HepG2 (cell line): ENCODE data around the gene PIGN. TPM values are rescaled to one million over a fixed set of nuclear protein-coding genes. Genes with fewer than 3 reads are reported as not detected.

Experiments
- ATAC-seq: fragments of 200-7000 bp; cut with Tn5 transposase; 3 replicates; pipeline ENCODE4 v1.9.1; 2020; ENCODE audit warnings: mild to moderate bottlenecking, moderate library complexity
- BruUV-seq: library from RNA; stranded (reverse); fragments of 400-500 nt; replicated peaks from 2 replicates; lab custom pipeline; 2021; lab: Mats Ljungman, UMichigan
- CTCF ChIA-PET: fragments of 300-600 bp; formaldehyde crosslinking; extraction: SDS; loops from one replicate; lab custom pipeline; 2021; ENCODE audit warnings: low total read pairs, inconsistent platforms, low intra/inter-chr PET ratio; lab: Yijun Ruan, JAX
- POLR2A ChIA-PET: fragments of 350-600 bp; sonication (Branson Sonifier 250); formaldehyde crosslinking; loops from one replicate; lab custom pipeline; 2020; ENCODE audit warnings: antibody characterized with exemption, inconsistent platforms; lab: Yijun Ruan, JAX
- DNase-seq: peaks from one replicate; pipeline ENCODE4 v3.0.0-alpha.2; 2015; ENCODE audit warnings: low spot score
- FAIRE-seq: peaks from 3 replicates; lab custom pipeline; 2011; peaks lifted over from hg19 to GRCh38; lab: Jason Lieb, UNC
- H2AFZ ChIP-seq: one replicate; pipeline ENCODE4 v1.6.1; 2011; ENCODE audit warnings: low read length, inconsistent platforms
- H3K27ac ChIP-seq: fragments of 300-600 bp; 3 replicates; pipeline ENCODE4 v1.8.0; 2011; ENCODE audit warnings: mixed run types, mild to moderate bottlenecking, mixed read lengths, low read length, inconsistent platforms; ENCODE audit not compliant: insufficient read depth; ENCODE audit errors: extremely low read length
- H3K27me3 ChIP-seq, 2 experiments: fragments of 200-600 bp in 1 of 2; 2 replicates in 1 of 2; 3 replicates in 1 of 2; pipeline versions ENCODE4 v1.6.0 to v1.8.0; 2011; ENCODE audit warnings: low read length in 2 of 2, mild to moderate bottlenecking in 2 of 2, moderate library complexity in 2 of 2, inconsistent platforms in 1 of 2; ENCODE audit not compliant: insufficient read depth in 2 of 2, control insufficient read depth in 1 of 2
- H3K36me3 ChIP-seq, 2 experiments: fragments of 200-600 bp in 1 of 2; replicated peaks in 1 of 2; 2 replicates in 1 of 2; 3 replicates in 1 of 2; pipeline versions ENCODE4 v1.5.1 to v1.8.0; 2011; ENCODE audit warnings: low read length in 2 of 2, inconsistent platforms in 1 of 2; ENCODE audit not compliant: insufficient read depth in 2 of 2, control insufficient read depth in 1 of 2
- H3K4me1 ChIP-seq: 2 replicates; pipeline ENCODE4 v1.5.1; 2012; ENCODE audit warnings: low read length, inconsistent platforms; ENCODE audit not compliant: insufficient read depth
- H3K4me2 ChIP-seq: 2 replicates; pipeline ENCODE4 v1.6.0; 2011; ENCODE audit warnings: low read depth, low read length, inconsistent platforms
- H3K4me3 ChIP-seq, 3 experiments: fragments of 200-600 bp in 1 of 3; sonication (generic), shearing (Covaris generic) in 1 of 3; replicated peaks in 1 of 3; 2 replicates each; pipeline ENCODE4 v1.5.1; 2011 to 2016; ENCODE audit warnings: low read length in 3 of 3, inconsistent platforms in 2 of 3, low read depth in 2 of 3, mild to moderate bottlenecking in 2 of 3, control low read depth in 1 of 3, mixed read lengths in 1 of 3; ENCODE audit not compliant: insufficient read depth in 1 of 3
- H3K79me2 ChIP-seq: one replicate; pipeline ENCODE4 v1.6.1; 2011; ENCODE audit warnings: low read length, inconsistent platforms; ENCODE audit not compliant: insufficient read depth
- H3K9ac ChIP-seq: 2 replicates; pipeline ENCODE4 v1.6.0; 2011; ENCODE audit warnings: mild to moderate bottlenecking, low read depth, low read length, inconsistent platforms; ENCODE audit not compliant: insufficient read depth
- H3K9me3 ChIP-seq: 2 replicates; pipeline ENCODE4 v1.5.1; 2012; ENCODE audit warnings: mild to moderate bottlenecking, low read length
- H4K20me1 ChIP-seq: 2 replicates; pipeline ENCODE4 v1.6.0; 2011; ENCODE audit warnings: inconsistent platforms, mild to moderate bottlenecking, low read length, moderate library complexity; ENCODE audit not compliant: insufficient read depth
- KDM1A ChIP-seq: IDR thresholded peaks from 2 replicates; pipeline ENCODE4 v1.6.1; 2016; ENCODE audit warnings: missing compliant biosample characterization
- ZC3H4 ChIP-seq: sonication (generic); formaldehyde crosslinking; IDR thresholded peaks from 2 replicates; pipeline ENCODE4 v1.4.0; 2020; ENCODE audit warnings: missing genetic modification reagents, borderline replicate concordance
- ZNF335 ChIP-seq: sonication (generic); formaldehyde crosslinking; IDR thresholded peaks from 2 replicates; pipeline ENCODE4 v1.4.0; 2020; ENCODE audit warnings: missing genetic modification reagents
- ZNF83 ChIP-seq: sonication (generic); formaldehyde crosslinking; IDR thresholded peaks from 2 replicates; pipeline ENCODE4 v1.4.0; 2020; ENCODE audit warnings: missing genetic modification reagents, mild to moderate bottlenecking, borderline replicate concordance
- in situ Hi-C: cut with HindIII; loops from 2 replicates; pipeline ENCODE4 v1.10.0; 2017; ENCODE audit warnings: low pct_unique_long_range_greater_than_20kb; ENCODE audit not compliant: extremely low pct_ligation_motif_present
- intact Hi-C: fragments of 100-400 bp; cut with micrococcal nuclease; formaldehyde crosslinking; loops from one replicate; pipeline ENCODE4 v1.10.0; 2022; ENCODE audit not compliant: unreplicated experiment
- polyA plus RNA-seq, 8 experiments: library from polyadenylated mRNA; depleted of rRNA in 3 of 8; stranded (reverse) in 7 of 8; unstranded in 1 of 8; fragments of >200 nt; fragmentation: Illumina TruSeq in 4 of 8; extraction: Trizol in 4 of 8; gene quantifications; 2 replicates each; pipeline versions ENCODE4 v1.2.1 to v1.2.3, GENCODE V29; 2011 to 2016; ENCODE audit warnings: low read depth in 4 of 8, missing spikeins in 1 of 8, mixed read lengths in 1 of 8; ENCODE audit not compliant: insufficient read depth in 1 of 8
- total RNA-seq, 5 experiments: library from RNA; depleted of rRNA; stranded (reverse); fragments of >200 nt; fragmentation: Illumina TruSeq; extraction: Trizol; gene quantifications; 2 replicates each; pipeline ENCODE4 v1.2.3, GENCODE V29; 2016; ENCODE audit warnings: low read depth in 1 of 5
- TF ChIP-seq, protein P1 (sequence below): sonication (generic); formaldehyde crosslinking; IDR thresholded peaks from 2 replicates; pipeline ENCODE4 v1.4.0; 2020; ENCODE audit warnings: mild to moderate bottlenecking, missing genetic modification reagents
- TF ChIP-seq, protein P2 (sequence below): sonication (generic); formaldehyde crosslinking; IDR thresholded peaks from 2 replicates; pipeline ENCODE4 v1.4.0; 2020; ENCODE audit warnings: missing genetic modification reagents, borderline replicate concordance

Gene PIGN
- total and polyA plus RNA-seq, 2 of the 13 experiments (the other 11 are each of a cell fraction or from before 2014, with no cell fraction given), result 15.5 to 33.6 TPM

DNA sequence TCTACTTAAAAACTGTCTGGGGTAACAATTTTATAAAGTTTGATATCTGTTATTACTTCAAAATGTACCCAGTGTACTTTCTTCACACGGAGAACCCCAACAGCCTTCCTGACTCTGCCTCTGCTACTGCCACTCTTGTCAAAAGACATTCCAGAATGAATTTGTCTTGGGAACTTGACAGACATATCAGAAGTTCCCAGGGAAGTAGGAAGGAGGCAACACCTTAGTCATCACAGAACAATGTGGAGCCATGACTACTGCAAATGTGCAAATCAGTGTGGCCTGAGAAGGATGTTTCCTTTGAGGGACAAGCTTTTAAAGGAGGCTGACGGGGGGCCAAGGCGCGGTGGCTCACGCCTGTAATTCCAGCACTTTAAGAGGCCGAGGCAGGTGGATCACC is 160.3 kb downstream of the PIGN start (continued):
- TF ChIP-seq, protein P1, sequence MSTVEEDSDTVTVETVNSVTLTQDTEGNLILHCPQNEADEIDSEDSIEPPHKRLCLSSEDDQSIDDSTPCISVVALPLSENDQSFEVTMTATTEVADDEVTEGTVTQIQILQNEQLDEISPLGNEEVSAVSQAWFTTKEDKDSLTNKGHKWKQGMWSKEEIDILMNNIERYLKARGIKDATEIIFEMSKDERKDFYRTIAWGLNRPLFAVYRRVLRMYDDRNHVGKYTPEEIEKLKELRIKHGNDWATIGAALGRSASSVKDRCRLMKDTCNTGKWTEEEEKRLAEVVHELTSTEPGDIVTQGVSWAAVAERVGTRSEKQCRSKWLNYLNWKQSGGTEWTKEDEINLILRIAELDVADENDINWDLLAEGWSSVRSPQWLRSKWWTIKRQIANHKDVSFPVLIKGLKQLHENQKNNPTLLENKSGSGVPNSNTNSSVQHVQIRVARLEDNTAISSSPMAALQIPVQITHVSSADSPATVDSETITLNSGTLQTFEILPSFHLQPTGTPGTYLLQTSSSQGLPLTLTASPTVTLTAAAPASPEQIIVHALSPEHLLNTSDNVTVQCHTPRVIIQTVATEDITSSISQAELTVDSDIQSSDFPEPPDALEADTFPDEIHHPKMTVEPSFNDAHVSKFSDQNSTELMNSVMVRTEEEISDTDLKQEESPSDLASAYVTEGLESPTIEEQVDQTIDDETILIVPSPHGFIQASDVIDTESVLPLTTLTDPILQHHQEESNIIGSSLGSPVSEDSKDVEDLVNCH (CRISPR knock-in tag), result no peak
- TF ChIP-seq ZNF335 (no peak), ZC3H4 (CRISPR knock-in tag) (no peak)

DNA sequence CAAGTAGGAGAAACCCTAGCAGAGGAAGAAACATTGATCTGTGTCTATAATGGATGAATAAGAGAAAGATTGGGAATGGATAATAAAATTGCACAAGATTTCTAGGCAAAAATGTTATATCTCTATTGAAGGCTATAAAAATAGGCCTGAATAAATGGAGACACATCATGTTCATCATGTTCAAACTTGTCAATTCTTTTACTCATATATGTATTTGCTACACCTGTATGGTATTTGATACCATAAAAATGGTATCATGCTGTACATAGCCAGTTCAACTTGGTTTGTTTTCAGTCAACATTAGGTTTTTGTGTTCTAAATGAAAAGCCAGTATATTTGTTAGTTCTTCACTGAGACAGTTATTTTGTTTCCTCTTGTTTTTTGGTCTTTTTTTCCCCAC is 161.9 kb downstream of the PIGN start:
- no TSS peak for BruUV-seq
- Histone ChIP-seq H3K9ac (no peak overlapping the region), H3K27me3 (peaks cover 2 to 7% of the 10 kb centered on the region in 2 experiments; a peak in 4 of 5 replicates), H3K9me3 (no peaks in the 10 kb centered on the region), H4K20me1 (no peaks in the 10 kb centered on the region), H3K4me3 (no peak overlapping the region), H3K27ac (no peak overlapping the region), H3K79me2 (no peaks in the 10 kb centered on the region), H3K4me2 (no peak overlapping the region)
- intact Hi-C loops, result no loop called here
- no peak for ATAC-seq
- POLR2A ChIA-PET, result no interaction called here
- TF ChIP-seq, protein P2, sequence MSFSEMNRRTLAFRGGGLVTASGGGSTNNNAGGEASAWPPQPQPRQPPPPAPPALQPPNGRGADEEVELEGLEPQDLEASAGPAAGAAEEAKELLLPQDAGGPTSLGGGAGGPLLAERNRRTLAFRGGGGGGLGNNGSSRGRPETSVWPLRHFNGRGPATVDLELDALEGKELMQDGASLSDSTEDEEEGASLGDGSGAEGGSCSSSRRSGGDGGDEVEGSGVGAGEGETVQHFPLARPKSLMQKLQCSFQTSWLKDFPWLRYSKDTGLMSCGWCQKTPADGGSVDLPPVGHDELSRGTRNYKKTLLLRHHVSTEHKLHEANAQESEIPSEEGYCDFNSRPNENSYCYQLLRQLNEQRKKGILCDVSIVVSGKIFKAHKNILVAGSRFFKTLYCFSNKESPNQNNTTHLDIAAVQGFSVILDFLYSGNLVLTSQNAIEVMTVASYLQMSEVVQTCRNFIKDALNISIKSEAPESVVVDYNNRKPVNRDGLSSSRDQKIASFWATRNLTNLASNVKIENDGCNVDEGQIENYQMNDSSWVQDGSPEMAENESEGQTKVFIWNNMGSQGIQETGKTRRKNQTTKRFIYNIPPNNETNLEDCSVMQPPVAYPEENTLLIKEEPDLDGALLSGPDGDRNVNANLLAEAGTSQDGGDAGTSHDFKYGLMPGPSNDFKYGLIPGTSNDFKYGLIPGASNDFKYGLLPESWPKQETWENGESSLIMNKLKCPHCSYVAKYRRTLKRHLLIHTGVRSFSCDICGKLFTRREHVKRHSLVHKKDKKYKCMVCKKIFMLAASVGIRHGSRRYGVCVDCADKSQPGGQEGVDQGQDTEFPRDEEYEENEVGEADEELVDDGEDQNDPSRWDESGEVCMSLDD (CRISPR knock-in tag), result no peak
- no peak for TF ChIP-seq KDM1A (CRISPR knock-in tag)
- TF ChIP-seq ZNF83 (CRISPR knock-in tag), result no peak
- TF ChIP-seq, all 625 proteins: peak for 0
- Histone ChIP-seq H3K4me1 (no peaks in the 10 kb centered on the region), H3K36me3 (no peaks in the 10 kb centered on the region), H2AFZ (no peak overlapping the region)
- DNase-seq, result no peak
- no peak for FAIRE-seq
- CTCF ChIA-PET, result no interaction called here
- in situ Hi-C loops, result no loop called here
